MCF 10A (cell line): ENCODE measurements around the gene NCAM1. TPM values are rescaled to one million over a fixed set of nuclear protein-coding genes. Genes with fewer than 3 reads are reported as not detected.

Source experiments
- BruUV-seq: library from RNA; stranded (reverse); fragments of 400-500 nt; replicated peaks from 2 replicates; lab custom pipeline; 2021; lab: Mats Ljungman, UMichigan
- CTCF ChIA-PET: fragments of 300-600 bp; sonication (Branson Sonifier 250); formaldehyde crosslinking; extraction: SDS; loops from one replicate; lab custom pipeline; 2021; ENCODE audit warnings: antibody characterized with exemption, inconsistent platforms; lab: Yijun Ruan, JAX
- POLR2A ChIA-PET: fragments of 300-600, 350-650 bp; sonication (Branson Sonifier 250); formaldehyde crosslinking; extraction: SDS; loops from one replicate; lab custom pipeline; 2020; ENCODE audit warnings: antibody characterized with exemption, inconsistent platforms; lab: Yijun Ruan, JAX
- DNase-seq: peaks from one replicate; pipeline ENCODE4 v3.0.0-alpha.2; 2018; ENCODE audit not compliant: unreplicated experiment
- H3K27ac Mint-ChIP-seq: one replicate; pipeline ENCODE4 v1.8.0; 2022; ENCODE audit warnings: mild to moderate bottlenecking, low read depth, mixed read lengths; ENCODE audit not compliant: unreplicated experiment
- H3K27me3 Mint-ChIP-seq: one replicate; pipeline ENCODE4 v1.8.0; 2022; ENCODE audit warnings: mixed read lengths; ENCODE audit not compliant: insufficient read depth, unreplicated experiment
- H3K36me3 Mint-ChIP-seq: one replicate; pipeline ENCODE4 v1.8.0; 2022; ENCODE audit warnings: mild to moderate bottlenecking, moderate library complexity, mixed read lengths; ENCODE audit not compliant: insufficient read depth, unreplicated experiment
- H3K4me1 Mint-ChIP-seq: one replicate; pipeline ENCODE4 v1.8.0; 2022; ENCODE audit warnings: mixed read lengths; ENCODE audit not compliant: insufficient read depth, unreplicated experiment
- H3K4me3 Mint-ChIP-seq: one replicate; pipeline ENCODE4 v1.8.0; 2022; ENCODE audit warnings: mild to moderate bottlenecking, moderate library complexity, mixed read lengths; ENCODE audit not compliant: unreplicated experiment
- H3K9me3 Mint-ChIP-seq: one replicate; pipeline ENCODE4 v1.8.0; 2022; ENCODE audit warnings: mixed read lengths; ENCODE audit not compliant: unreplicated experiment
- CTCF ChIP-seq: fragments of 200-600 bp; IDR thresholded peaks from one replicate; pipeline ENCODE4 v1.8.0; 2022; ENCODE audit warnings: antibody characterized with exemption, mild to moderate bottlenecking; ENCODE audit not compliant: unreplicated experiment
- intact Hi-C: fragments of 100-400 bp; cut with micrococcal nuclease; formaldehyde crosslinking; loops from 2 replicates; pipeline ENCODE4 v1.14.1; 2022
- total RNA-seq: library from RNA; stranded (reverse); gene quantifications from 2 replicates; pipeline ENCODE4 v1.2.3, GENCODE V29; 2022

The NCAM1 gene
- total RNA-seq, 1 experiment from 2014 or later = 0.19 TPM

GRCh38 chr11:113275602-113276001 lies 314.4 kb downstream of the NCAM1 start:
- no peak for DNase-seq
- Mint-ChIP-seq H3K4me3 (no peak overlapping the region), H3K36me3 (no peaks in the 10 kb centered on the region), H3K27ac (no peak overlapping the region), H3K27me3 (peaks cover 21% of the 10 kb centered on the region), H3K9me3 (no peaks in the 10 kb centered on the region), H3K4me1 (no peaks in the 10 kb centered on the region)
- BruUV-seq = no TSS peak
- ChIA-PET POLR2A (no interaction called here), CTCF (interaction anchor here (1.0 to 1.9 kb wide), 2 partner anchors 11 to 14 kb away, joined by 3 to 12 read pairs; no protein-coding TSS in a partner anchor)
- no peak for TF ChIP-seq CTCF
- intact Hi-C loops = no loop called here

GRCh38 chr11:113276466-113276865 lies 315.2 kb downstream of the NCAM1 start:
- Mint-ChIP-seq H3K4me3 (no peak overlapping the region), H3K36me3 (no peaks in the 10 kb centered on the region), H3K27ac (no peak overlapping the region), H3K27me3 (peaks cover 21% of the 10 kb centered on the region), H3K9me3 (no peaks in the 10 kb centered on the region), H3K4me1 (no peaks in the 10 kb centered on the region)
- ChIA-PET CTCF (interaction anchor here (0.6 to 1.9 kb wide), 2 partner anchors 13 to 368 kb away, joined by 3 to 12 read pairs; no protein-coding TSS in a partner anchor), POLR2A (no interaction called here)
- no TSS peak for BruUV-seq
- DNase-seq = no peak
- intact Hi-C loops = no loop called here
- TF ChIP-seq CTCF = no peak

- CTCF ChIA-PET = interaction anchor here (0.6 to 1.4 kb wide), 4 partner anchors 14 to 538 kb away, joined by 3 to 6 read pairs (median 3); no protein-coding TSS in a partner anchor
- no peaks in the 10 kb centered on the region for H3K4me1 Mint-ChIP-seq
- intact Hi-C loops = no loop called here
- no peaks in the 10 kb centered on the region for H3K36me3 Mint-ChIP-seq
- H3K27me3 Mint-ChIP-seq = peaks cover 21% of the 10 kb centered on the region
- H3K9me3 Mint-ChIP-seq = no peaks in the 10 kb centered on the region
- BruUV-seq = no TSS peak
- no peak overlapping the region for H3K27ac Mint-ChIP-seq
- H3K4me3 Mint-ChIP-seq = no peak overlapping the region
- TF ChIP-seq CTCF = no peak
- POLR2A ChIA-PET = interaction anchor here (0.6 kb wide), 1 partner anchor 132 kb away, joined by 3 read pairs; no protein-coding TSS in a partner anchor
- DNase-seq = no peak
Observed at GRCh38 chr11:113277907-113278306, 316.7 kb downstream of the NCAM1 start.

- TF ChIP-seq CTCF = no peak
- H3K4me3 Mint-ChIP-seq = no peak overlapping the region
- no peaks in the 10 kb centered on the region for H3K9me3 Mint-ChIP-seq
- no peak overlapping the region for H3K27ac Mint-ChIP-seq
- no peak for DNase-seq
- no peaks in the 10 kb centered on the region for H3K36me3 Mint-ChIP-seq
- no TSS peak for BruUV-seq
- intact Hi-C loops = no loop called here
- H3K27me3 Mint-ChIP-seq = peaks cover 21% of the 10 kb centered on the region
- no peaks in the 10 kb centered on the region for H3K4me1 Mint-ChIP-seq
- ChIA-PET CTCF (interaction anchor here (0.8 to 1.4 kb wide), 4 partner anchors 11 to 485 kb away, joined by 3 to 6 read pairs (median 4); no protein-coding TSS in a partner anchor), POLR2A (no interaction called here)
Observed at GRCh38 chr11:113278481-113278880, 317.3 kb downstream of the NCAM1 start.
